ENCODE results near the gene APLF.
"Not testable (repeated sequence)": the region's sequence is repeated elsewhere in the genome, so short reads cannot be mapped to it uniquely, and the experiment has no call there.

Gene APLF

DNA sequence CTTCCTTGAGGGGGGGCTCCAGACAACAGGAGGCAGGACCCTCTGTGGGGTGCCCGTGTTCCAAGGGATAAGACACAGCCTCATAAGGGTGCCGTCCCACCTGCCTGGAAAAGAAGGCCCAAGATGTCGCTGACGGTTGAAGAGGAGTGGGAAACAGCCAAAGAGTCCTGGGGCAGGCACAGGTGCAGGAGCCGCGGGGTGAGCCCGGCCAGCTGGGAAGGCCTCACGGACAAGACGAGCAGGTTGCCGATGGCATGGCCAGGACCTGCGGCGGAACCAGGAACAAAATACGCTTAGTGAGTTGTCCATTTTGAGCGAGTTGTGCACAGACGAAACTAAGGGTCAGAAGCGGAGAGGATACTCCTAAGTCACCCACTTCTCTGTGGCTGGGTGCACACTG is 61.8 kb downstream of the APLF start:
- DNase-seq (ENCODE audit: low read depth, low spot score) = not testable (repeated sequence)

DNA sequence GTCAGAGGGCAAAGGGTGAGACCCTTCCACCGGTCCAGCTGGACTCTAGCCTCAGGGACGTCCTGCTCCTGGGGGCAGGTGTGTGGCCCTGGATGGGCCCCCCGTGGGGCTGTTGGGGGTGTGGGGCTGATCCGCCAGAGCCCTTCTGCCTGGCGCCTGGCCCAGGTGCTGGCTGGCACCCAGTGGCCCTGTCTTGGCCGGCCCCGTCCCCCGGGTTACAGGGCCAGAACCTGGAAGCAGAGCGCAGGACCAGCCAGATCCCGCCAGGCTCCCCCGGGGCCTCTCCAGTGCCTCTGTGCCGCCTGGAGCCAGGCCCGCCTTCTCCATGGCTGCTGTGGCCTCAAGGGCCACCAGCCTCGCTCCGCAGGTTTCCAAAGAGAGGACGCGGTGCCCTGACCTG is 62.3 kb downstream of the APLF start:
- DNase-seq (ENCODE audit: low read depth, low spot score) = not testable (repeated sequence)

DNA sequence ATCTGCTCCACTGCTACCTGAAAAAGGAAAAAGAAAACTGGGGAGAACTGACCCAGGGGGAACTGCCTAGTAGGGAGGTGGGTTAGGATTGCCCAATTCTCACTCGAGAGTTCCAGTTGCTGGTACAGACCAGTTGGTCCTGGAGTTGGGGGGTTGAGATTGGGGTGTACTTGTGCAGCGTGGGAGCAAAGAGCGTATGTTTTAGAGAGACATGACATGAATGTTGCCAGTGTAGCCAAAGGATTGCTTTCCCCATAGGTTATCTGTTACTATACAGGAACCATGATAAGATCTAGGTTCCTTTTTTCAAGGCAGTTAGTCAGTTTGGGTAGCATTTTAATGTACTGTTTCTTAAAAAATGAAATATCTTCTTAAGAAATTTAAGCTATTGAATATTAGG is 68.6 kb downstream of the APLF start:
- DNase-seq (ENCODE audit: low read depth, low spot score) = no peak

DNA sequence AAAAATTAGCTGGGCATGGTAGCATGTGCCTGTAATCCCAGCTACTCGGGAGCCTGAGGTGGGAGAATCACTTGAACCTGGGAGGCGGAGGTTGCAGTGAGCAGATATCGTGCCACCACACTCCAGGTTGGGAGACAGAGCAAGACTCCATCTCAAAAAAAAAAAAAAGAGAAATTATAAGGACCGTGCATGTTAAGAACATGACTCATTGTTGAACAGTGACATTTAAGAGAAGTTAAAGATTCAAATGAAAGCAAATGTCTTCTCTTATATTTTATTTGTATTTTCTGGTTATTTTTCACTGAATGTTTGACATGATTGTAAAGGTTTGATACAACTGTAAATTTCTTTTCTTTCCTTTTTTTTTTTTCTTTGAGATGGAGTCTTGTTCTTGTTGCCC is 69.6 kb downstream of the APLF start:
- no peak for DNase-seq (ENCODE audit: low read depth, low spot score)

DNA sequence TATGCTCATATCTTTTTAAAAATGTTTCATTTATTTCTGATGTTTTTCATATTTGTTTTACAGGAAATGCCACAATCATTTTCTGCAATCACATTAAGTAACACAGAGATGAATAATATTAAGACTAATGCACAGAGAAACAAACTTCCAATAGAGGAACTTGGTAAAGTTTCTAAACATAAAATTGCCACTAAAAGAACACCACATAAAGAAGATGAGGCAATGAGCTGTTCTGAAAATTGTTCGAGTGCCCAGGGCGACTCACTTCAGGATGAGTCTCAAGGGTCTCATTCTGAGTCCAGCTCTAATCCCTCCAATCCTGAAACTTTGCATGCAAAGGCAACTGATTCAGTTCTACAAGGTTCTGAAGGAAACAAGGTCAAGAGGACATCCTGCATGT is 70.4 kb downstream of the APLF start:
- no peak for DNase-seq (ENCODE audit: low read depth, low spot score)

DNA sequence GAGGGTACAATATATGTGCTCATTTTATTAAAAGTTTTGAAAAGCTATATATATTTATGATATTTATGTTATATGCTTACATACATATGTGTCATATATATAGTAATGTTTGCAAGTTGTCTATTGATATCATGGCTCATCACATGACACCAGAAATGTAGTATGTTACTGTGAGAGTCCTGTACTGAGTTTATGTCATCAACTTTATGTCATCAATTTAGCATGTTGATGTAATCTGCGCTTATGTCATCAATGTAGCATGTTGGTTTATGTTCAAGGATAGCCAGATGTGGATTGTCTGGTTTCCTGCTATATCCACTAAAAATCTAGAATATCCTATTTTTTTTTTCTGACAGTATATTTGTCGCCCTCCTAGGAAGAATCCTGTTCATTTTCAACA is 77.4 kb downstream of the APLF start:
- DNase-seq (ENCODE audit: low read depth, low spot score) = no peak

DNA sequence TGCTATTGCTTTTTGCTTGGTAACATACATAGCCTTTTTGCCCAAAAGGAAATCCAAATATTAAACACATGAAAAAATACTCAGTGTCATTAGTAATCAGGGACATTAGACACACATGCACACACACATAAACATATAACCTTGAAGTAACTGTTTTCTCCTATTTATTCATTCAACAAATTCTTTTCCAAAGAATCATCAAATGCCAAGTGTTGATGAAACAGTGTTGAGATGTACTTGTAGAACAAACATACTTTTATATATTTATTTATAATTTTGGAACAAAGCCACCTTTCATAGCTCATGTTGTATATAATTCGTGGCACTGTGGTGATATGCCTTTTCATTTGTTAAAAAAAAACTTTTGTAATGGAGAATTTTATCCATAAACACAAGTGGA is 81.0 kb downstream of the APLF start:
- no peak for DNase-seq (ENCODE audit: low read depth, low spot score)

DNA sequence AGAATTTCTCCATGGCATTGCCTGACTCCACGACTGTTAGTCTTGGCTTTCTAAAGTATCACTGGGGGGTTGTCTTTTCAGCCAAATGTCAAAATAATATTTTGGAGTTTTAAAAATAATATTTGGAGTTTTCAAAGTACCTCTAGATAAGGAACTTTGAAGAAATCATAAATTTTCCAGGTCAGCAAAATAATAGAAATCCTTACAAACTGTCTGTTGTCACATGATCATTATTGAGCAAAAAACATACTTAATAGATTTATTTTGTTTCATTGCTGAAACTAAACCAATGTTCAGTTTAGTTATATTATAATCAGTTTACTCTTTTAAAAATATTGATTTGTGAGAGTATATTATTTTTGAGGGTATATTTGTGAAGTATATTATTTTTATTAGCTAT is 85.7 kb downstream of the APLF start:
- DNase-seq (ENCODE audit: low read depth, low spot score) = no peak

DNA sequence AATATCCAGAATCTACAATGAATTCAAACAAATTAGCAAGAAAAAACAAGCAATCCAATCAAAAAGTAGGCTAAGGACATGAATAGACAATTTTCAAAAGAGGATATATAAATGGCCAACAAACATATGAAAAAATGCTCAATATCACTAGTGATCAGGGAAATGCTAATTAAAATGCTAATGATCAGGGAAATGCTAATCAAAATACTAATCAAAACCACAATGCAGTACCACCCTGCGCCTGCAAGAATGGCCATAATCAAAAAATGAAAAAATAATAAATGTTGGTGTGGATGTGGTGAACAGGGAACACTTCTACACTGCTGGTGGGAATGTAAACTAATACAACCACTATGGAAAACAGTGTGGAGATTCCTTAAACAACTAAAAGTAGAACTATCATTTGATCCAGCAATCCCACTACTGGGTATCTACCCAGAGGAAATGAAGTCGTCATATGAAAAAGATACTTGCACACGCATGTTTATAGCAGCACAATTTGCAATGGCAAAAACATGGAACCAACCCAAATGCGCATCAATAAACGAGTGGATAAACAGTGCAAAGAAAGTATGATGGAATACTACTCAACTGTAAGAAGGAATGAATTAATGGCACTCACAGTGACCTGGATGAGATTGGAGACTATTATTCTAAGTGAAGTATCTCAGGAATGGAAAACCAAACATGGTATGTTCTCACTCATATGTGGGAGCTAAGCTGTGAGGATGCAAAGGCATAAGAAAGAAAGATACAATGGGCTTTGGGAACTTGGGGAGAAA is 88.2 kb downstream of the APLF start:
- not testable (repeated sequence) for DNase-seq (ENCODE audit: low read depth, low spot score)

DNA sequence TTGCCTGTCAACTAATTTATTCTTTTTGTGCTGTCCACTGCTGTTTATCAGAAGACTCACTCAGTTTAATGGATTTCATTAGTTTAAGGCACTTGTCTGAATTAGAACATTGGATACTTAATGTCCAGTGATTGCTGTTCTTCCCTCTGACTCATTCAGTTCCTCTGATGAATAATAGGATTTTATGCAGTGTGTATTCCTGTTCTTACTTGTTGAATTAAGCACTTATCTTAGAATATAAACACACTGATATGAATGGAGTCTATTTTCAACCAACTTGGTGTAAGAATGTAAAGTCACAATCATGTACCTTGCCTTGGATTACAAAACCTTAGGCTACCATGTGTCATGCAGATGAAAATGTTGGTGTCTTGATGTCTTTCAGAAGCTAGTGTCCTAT is 89.0 kb downstream of the APLF start:
- DNase-seq (ENCODE audit: low read depth, low spot score) = no peak

DNA sequence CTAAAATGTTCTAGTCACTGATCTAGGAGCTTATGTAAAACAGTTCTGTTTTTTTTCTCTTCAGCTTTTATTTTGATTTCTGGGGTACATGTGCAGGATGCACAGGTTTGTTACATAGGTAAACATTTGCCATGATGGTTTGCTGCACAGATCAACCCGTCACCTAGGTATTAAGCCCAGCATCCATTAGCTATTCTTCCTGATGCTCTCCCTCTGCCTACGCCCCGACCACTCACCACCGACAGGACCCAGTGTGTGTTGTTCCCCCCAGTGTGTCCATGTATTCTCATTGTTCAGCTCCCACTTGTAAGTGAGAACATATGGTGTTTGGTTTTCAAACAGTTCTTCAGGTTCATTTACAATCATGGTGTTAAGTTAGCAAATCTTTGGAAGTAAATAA is 91.2 kb downstream of the APLF start:
- no peak for DNase-seq (ENCODE audit: low read depth, low spot score)

DNA sequence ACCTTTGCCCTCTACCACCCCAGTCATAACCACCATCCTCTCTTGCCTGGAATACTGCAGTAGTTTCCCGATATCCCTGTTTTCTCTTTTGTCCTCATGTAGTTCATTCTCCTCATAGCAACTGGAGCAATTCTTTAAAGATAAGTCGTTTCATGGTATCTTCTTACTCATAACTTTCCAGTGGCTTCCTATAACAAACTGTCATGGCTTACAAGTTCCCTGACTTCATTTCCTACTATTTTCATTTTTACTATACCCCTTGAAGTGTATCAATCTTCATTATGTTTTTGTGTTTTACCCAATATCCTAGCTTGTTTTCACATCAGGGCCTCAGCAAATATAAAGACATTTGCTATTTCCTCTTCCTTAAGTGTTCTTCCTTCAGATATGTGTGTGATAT is 92.3 kb downstream of the APLF start:
- no peak for DNase-seq (ENCODE audit: low read depth, low spot score)

DNA sequence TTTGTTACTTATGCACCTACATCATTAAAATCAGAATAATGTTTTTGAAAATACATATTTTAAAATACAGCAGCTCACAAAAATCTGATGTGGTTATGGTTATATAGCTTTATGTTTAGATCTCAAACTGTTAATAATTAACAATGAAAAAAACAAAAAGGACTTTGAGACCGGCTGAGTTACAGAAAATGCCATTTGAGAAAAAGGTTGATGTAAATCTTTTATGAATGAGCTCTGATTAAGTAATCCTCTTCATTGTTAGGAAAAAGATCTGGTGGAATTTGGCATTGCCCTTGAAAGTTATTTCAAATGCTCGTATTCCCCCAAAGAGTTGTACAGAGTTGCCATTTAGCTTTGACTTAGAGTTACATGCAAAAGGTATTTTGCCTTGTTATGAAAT is 93.2 kb downstream of the APLF start:
- no peak for DNase-seq (ENCODE audit: low read depth, low spot score)

DNA sequence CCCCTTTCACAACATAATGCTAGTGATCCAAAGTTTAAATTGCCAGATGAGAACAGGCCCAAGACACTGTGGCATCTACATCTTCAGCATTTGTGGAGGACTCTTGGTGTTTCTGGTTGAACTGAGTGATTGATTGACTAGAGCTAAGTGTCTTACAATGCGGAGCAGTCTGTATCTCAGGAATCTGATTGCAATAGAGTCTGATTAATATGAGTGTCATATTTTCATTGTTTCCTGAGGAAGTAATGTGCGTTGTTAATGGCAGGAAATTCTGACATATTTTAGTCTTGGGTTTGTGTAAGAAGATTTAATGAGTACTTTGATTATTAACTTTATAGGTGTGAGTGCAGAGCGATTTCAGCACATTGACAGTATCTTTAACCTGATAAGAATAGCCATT is 94.0 kb downstream of the APLF start:
- no peak for DNase-seq (ENCODE audit: low read depth, low spot score)

DNA sequence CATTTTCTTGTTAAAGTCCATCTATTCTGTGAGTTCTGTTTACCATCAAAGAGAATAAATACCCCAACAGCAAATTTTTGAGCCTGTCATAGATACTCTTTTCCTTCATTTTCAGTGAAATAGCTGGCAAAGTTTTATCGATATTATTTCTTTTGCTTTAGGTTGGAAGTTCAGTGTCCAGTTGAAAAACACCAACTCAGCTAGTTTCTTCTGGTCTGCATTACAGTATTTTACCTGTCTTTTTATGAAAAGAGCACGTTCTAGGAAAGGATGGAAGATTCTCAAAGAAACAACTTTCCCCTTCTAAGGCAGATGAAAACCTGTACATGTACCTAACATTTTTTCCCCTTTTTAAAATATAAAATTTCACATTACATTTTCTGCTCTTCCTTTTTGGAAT is 95.5 kb downstream of the APLF start:
- DNase-seq (ENCODE audit: low read depth, low spot score) = no peak

DNA sequence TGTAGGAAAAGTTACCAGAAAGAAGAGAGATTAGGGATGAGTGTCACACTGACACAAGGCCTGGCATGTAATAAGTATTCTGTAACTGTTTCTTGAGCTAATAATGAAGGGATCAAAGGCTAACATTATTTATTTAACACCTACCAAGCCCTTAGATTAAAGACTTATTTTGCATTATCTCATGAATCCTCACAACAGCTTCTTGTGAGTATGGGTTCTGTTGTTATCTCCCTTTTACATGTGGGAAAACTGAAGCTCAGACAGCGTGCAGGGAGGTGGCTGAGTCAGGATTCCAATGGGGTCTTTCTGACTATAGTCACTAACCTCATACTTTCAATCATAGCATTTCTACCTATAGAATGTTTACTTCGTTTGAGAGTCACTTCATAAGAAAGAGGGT is 97.0 kb downstream of the APLF start:
- DNase-seq (ENCODE audit: low read depth, low spot score) = no peak

DNA sequence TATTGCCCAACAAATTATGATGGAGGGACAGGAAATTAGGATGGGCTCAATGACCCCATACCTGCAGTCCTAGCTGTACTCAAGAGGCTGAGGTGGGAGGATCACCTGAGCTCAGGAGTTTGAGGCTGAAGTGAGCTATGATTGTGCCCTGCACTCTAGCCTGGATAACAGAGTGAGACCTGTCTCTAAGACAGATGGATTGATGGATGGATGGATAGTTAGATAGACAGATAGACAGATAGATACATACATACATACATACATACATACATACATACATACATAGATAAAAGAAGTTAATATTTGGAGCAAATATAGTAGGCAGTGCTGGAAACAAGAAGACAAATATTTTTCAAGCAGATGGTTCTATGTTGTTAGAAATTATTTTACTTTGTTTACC is 97.9 kb downstream of the APLF start:
- no peak for DNase-seq (ENCODE audit: low read depth, low spot score)

DNA sequence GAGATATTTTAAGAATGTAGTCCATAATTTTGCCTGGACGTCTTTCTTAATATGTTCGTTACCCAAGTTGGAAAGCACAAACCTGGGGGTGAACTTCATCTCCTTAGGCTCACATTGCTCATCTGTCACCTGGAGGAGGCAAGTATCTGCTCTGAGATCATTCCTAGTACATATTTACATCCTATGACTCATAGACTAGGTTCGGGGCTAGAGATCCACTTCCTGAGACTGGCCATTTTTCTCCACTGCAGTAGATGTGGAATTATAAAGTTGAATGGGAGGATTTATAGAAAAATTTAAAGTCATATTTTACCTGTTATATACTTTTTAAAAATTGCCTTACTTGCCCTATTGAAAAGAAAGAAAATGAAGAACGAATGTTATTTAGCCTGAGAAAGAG is 98.5 kb downstream of the APLF start:
- DNase-seq (ENCODE audit: low read depth, low spot score) = no peak

DNA sequence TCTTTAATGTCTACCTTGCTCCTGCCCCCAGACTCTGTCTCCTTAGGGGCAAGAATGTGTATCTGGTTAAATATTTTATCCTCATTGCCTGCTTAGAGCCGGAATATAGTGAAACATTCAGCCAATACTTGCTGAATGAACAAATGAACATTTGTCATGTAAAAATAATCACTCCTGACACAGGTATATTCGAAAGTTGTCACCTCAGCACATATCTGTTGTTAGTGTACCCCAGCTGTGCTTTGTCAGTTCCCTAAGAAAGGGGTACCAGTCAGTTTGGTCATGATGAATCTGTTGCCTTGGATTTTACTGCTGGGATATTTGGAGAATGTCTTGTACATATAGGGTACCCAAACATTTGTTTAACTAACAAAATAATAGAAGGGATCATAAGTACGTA is 99.0 kb downstream of the APLF start:
- DNase-seq (ENCODE audit: low read depth, low spot score) = no peak

DNA sequence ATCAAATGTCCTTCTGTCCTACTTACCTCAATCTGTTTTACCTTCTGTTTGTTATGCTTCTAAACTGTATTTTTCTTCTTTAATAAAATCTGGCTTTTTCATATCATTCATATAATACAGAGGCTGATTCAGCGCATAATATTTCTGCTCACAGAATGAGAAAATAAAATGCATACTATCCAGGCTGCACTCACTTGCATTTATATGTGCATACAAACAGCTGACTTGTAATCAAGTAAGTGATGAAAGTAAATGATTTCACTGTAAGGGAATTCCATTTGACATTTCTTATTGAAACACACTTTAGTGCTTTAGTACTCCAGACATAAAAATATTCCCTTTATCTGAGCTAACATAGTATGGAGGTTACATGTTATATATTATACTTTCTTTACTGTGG is 100.7 kb downstream of the APLF start:
- DNase-seq (ENCODE audit: low read depth, low spot score) = no peak

DNA sequence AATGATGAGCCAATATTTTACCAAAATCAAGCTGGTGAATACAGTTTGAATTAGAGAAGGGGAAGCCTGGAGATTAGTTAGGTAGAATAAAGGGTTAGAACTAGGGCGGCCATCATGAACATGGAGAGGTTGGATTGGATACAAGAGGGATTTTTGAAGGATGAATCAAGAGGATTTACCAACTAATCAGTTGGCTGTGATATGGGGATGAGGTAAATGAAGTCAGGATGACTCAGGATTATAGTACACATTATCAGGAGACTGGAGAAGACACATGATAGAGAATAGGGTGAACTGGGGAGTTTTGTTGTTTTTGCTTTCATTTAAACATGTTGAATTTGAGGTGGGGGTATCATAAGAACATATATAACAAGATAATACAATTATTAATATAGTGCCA is 102.2 kb downstream of the APLF start:
- DNase-seq (ENCODE audit: low read depth, low spot score) = no peak

DNA sequence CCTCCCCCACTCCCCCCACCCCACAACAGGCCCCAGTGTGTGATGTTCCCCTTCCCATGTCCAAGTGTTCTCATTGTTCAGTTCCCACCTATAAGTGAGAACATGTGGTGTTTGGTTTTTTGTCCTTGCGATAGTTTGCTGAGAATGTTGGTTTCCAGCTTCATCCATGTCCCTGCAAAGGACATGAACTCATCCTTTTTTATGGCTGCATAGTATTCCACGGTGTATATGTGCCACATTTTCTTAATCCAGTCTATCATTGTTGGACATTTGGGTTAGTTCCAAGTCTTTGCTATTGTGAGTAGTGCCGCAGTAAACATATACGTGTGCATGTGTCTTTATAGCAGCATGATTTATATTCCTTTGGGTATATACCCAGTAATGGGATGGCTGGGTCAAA is 103.0 kb downstream of the APLF start:
- not testable (repeated sequence) for DNase-seq (ENCODE audit: low read depth, low spot score)

DNA sequence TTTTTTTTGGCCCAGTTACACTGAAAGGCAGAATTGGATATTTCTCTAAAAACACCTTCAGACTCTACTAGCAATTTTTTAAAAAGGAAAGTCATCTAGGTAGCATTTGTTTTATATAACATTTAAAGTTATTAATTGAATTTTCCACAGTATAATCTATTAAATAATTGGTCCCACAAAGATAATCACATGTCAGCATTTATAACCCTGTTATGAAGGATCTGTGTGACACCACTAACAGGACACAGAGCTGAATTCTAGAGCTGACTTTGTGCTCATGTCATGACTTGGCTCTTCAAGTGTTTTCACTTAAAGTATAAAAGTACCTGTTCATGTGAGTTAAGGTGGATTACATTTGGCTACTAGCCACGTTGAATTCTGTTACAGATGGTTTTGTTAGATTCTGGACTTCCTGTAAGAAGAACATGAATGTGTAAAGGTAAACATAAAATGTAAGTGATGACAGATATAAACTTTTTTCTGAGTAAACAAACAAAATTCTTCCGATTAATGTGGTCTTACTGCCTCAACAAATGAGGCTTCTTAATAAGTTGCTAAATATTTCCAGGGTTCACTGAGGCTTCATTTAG is 106.9 kb downstream of the APLF start:
- DNase-seq (ENCODE audit: low read depth, low spot score) = no peak

DNA sequence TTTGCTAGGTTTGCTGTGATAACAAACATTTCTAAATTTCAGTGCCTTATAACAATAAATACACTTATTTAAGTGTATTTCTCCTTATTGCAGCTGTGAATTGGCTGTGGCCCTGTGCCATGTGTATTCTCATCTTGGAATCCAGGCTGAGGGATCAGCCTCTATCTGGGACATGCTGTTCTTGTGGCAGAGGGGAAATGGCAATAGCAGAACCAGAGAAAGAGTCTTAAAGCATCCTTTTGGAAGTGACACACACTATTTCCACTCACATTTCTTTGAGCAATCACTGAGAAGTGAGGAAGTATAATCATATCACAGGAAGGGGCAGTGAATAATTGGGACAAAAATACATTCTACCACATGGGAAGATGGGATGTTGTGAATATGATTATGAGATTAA is 109.8 kb downstream of the APLF start:
- DNase-seq (ENCODE audit: low read depth, low spot score) = no peak
